T-helper 17 cell (primary cell): Measurements from ENCODE around the gene DCUN1D2. TPM values are rescaled to one million over a fixed set of nuclear protein-coding genes. Genes with fewer than 3 reads are reported as not detected.
A peak's percentile ranks its signal among the peaks of the same experiment; 100 is the strongest.

Source experiments
- ATAC-seq: fragments of 150-1000 bp; cut with Tn5 transposase; 2 replicates; pipeline ENCODE4 v1.10.0; 2021; ENCODE audit warnings: mild to moderate bottlenecking, moderate library complexity
- DNase-seq, 3 donors: peaks; one replicate each; pipeline versions ENCODE4 v3.0.0 to v3.0.0-alpha.2; 2020 to 2021
- H3K9me3 ChIP-seq: one replicate; pipeline ENCODE4 v1.7.0; 2013; ENCODE audit warnings: low read length, mild to moderate bottlenecking; ENCODE audit not compliant: control insufficient read depth, poor library complexity, severe bottlenecking
- H3K27ac Mint-ChIP-seq: one replicate; pipeline ENCODE4 v1.8.0; 2022; ENCODE audit warnings: mild to moderate bottlenecking, moderate library complexity, mixed read lengths
- H3K27me3 Mint-ChIP-seq: one replicate; pipeline ENCODE4 v1.8.0; 2022; ENCODE audit warnings: mixed read lengths
- H3K36me3 Mint-ChIP-seq: one replicate; pipeline ENCODE4 v1.8.0; 2022; ENCODE audit warnings: low read depth, mixed read lengths
- H3K4me1 Mint-ChIP-seq: one replicate; pipeline ENCODE4 v1.8.0; 2022; ENCODE audit warnings: mild to moderate bottlenecking, mixed read lengths
- H3K4me3 Mint-ChIP-seq: one replicate; pipeline ENCODE4 v1.8.0; 2022; ENCODE audit warnings: mild to moderate bottlenecking, moderate library complexity, mixed read lengths
- total RNA-seq, 4 donors: library from RNA in 2 of 4; stranded (reverse) in 2 of 4; gene quantifications; one replicate each; pipeline ENCODE4 v1.2.3 and lab custom pipeline; 2022 to 2026

The DCUN1D2 gene
- total RNA-seq, 2 donors from 2014 or later: 12.8 to 15.2 TPM

DNA sequence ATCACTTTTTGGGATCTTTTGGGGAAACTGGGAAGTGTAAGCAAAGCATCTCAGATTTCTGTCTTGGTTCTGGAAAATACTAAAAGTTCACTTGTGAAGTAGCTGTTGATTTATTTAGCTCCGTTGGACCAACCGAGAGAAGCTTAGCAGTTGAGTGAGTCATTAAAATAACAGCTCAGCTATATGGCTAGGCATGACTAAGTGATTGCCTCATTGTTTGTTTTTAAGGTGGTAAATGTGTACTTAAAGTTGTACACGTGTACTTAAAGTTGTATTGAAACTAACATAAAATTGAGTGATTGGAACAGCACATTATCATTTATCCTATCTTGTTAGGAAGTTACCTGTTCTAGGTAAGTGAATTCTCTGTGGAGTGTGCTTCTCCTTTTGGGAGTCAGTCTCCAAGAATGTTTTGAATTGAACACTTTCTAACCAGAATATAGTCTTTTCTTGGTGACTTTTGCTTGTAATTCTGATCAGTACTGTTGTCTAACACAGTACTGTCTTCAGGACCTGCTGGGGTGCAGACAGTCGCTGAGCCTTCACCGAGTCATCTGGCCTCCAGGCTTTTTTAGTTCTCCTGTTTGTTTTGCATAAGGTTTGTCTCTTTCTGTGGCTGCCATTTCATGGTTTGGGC lies 2.9 kb upstream of the DCUN1D2 start:
- peaks cover 24% of the 10 kb centered on the region for H3K4me1 Mint-ChIP-seq
- DNase-seq (no peak), ATAC-seq (no peak)
- H3K4me3 Mint-ChIP-seq: no peak overlapping the region
- no peaks in the 10 kb centered on the region for H3K27me3 Mint-ChIP-seq
- H3K36me3 Mint-ChIP-seq: peaks cover 3% of the 10 kb centered on the region
- no peak overlapping the region for H3K27ac Mint-ChIP-seq
- H3K9me3 ChIP-seq: no peaks in the 10 kb centered on the region

DNA sequence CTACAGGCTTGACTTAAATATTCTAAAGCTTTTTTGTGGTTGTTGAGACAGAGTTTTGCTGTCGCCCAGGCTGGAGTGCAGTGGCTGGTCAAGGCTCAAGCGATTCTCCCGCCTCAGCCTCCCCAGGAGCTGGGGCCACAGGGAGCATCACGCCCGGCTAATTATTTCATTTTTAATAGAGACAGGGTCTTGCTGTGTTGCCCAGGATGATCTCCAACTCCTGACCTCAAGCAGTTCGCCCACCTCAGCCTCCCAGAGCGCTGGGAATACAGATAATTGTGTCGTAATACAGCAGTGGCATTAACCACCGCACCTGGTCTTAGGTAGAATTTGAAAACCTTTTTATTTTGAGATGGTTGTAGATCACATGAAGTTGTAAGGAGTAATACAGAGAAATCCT lies 1.5 kb upstream of the DCUN1D2 start:
- Mint-ChIP-seq H3K4me1 (peaks cover 29% of the 10 kb centered on the region), H3K27ac (no peak overlapping the region), H3K4me3 (peak overlapping the region; percentile 88), H3K36me3 (peaks cover 3% of the 10 kb centered on the region), H3K27me3 (no peaks in the 10 kb centered on the region)
- no peaks in the 10 kb centered on the region for H3K9me3 ChIP-seq
- no peak for ATAC-seq
- DNase-seq: no peak

DNA sequence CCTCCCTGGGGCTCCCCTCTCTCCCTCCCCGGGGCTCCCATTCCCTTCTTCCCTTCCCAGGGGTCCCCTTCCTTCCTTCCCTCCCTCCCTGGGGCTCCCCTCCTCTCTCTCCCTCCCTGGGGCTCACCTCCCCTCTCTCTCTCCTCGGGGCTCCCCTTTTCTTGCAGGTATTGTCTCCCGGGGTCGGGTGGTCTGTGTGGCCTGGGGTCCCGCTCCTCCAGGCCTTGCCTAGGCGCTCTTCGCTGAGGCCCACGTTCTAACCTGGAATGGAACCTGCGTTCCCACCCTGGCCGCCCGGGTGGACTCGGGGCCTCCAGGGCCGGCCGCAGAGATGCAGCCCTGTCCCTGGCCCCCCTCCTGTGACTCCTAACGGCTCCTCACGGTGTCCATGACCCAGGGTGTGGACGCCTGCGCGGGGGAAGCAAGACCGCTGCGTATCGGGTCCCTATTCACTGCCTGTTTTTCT lies 940 bp upstream of the DCUN1D2 start:
- ATAC-seq: no peak
- DNase-seq: no peak
- no peak overlapping the region for H3K27ac Mint-ChIP-seq

GRCh38 chr13:113489549-113490495 lies 689 bp downstream of the DCUN1D2 start:
- H3K9me3 ChIP-seq: no peaks in the 10 kb centered on the region
- DNase-seq: peak in 1 of 3 donors; percentile 14
- peak overlapping the region; percentile 92 for H3K4me3 Mint-ChIP-seq
- no peaks in the 10 kb centered on the region for H3K36me3 Mint-ChIP-seq
- no peaks in the 10 kb centered on the region for H3K27me3 Mint-ChIP-seq
- H3K27ac Mint-ChIP-seq: peak overlapping the region; percentile 94
- ATAC-seq: peak; percentile 50
- peaks cover 22% of the 10 kb centered on the region for H3K4me1 Mint-ChIP-seq

More for the DNA sequence above, 940 bp upstream of the DCUN1D2 start:
- peaks cover 31% of the 10 kb centered on the region for H3K4me1 Mint-ChIP-seq
- H3K9me3 ChIP-seq: no peaks in the 10 kb centered on the region
- H3K27me3 Mint-ChIP-seq: no peaks in the 10 kb centered on the region
- peak overlapping the region; percentile 88 for H3K4me3 Mint-ChIP-seq
- peaks cover 3% of the 10 kb centered on the region for H3K36me3 Mint-ChIP-seq

DNA sequence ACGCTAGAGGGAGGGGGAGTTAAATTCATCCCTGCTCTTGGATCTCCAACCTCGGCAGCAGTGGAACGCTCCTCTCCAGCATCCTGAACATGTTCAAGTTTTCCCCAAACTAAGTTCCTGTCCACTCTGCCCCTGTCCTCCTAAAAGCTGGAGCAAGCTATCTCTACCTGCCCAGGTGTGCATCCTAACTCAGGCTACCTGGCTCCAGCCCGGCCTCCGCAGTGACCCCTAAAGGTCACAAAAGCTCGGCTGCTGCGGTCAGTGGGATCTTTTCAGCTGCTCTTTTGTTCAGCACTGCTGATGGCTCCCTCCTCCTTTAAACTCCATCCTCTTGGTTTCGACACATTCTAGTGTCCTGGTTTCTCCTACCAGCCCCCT lies 1.4 kb downstream of the DCUN1D2 start:
- DNase-seq (no peak), ATAC-seq (no peak)
- Mint-ChIP-seq H3K36me3 (no peaks in the 10 kb centered on the region), H3K27ac (peak overlapping the region; percentile 94), H3K4me3 (peak overlapping the region; percentile 92), H3K27me3 (no peaks in the 10 kb centered on the region), H3K4me1 (peaks cover 19% of the 10 kb centered on the region)
- H3K9me3 ChIP-seq: no peaks in the 10 kb centered on the region

DNA sequence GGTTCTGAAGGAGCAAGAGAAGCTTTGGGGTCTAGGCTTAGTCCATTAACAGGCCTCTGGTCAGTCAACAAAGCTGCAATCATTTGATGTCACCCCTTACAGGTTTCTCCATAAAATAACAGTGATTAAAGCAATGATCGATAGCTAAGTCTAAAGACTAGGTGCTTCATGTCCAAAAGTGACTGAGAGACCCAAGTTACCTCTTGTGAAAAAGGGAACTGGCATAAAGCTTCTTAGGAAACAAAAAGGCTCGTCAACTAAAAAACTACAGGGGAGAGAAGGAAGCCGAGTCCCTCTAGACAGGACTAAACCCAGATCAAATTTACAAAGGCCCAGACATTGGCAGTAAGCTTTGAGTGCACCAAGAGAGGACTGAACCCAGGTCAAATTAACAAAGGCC lies 2.2 kb downstream of the DCUN1D2 start:
- no peak overlapping the region for H3K27ac Mint-ChIP-seq
- DNase-seq (no peak), ATAC-seq (no peak)
- peaks cover 18% of the 10 kb centered on the region for H3K4me1 Mint-ChIP-seq
- no peaks in the 10 kb centered on the region for H3K36me3 Mint-ChIP-seq
- no peaks in the 10 kb centered on the region for H3K9me3 ChIP-seq
- H3K4me3 Mint-ChIP-seq: peak overlapping the region; percentile 43
- H3K27me3 Mint-ChIP-seq: no peaks in the 10 kb centered on the region

DNA sequence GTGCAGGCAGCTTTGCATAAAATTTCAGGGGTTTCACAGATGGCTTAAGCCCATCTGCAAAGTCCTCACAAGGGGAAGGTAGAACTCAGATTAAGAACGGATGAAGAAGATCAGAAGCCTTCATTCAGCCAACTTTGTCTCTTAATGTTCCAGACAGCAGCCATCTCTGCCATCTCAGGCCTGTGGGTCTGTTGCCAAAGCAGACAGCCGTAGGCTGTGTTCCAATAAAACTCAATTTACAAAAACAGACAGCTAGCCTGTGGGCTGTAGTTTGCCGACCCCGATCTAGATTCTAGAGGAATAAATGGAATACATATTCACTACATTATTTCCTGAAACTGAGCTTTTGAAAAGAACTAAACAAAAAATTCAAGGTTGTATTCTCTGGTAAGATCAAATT lies 3.8 kb downstream of the DCUN1D2 start:
- Mint-ChIP-seq H3K36me3 (no peaks in the 10 kb centered on the region), H3K4me3 (no peak overlapping the region), H3K27me3 (no peaks in the 10 kb centered on the region), H3K27ac (no peak overlapping the region), H3K4me1 (peaks cover 18% of the 10 kb centered on the region)
- no peaks in the 10 kb centered on the region for H3K9me3 ChIP-seq
- ATAC-seq (no peak), DNase-seq (no peak)

DNA sequence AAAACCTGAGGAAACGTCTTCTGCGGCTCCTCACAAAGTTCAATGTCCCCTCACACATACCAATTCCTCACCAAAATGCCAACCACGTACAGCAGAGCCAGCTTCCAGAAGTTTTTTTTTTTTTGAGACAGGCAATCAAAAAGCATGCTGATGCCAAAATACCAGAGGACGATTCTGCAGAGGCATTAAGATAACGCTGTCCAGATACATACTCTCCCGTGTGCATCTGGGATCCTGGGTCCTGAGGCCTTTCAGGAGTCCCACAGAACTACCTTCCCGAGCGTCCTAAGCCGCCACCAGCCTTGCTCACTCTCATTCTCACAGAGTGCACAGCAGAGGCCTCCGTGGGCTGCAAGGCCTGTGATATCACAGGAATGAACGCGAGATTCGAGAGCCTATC lies 5.0 kb downstream of the DCUN1D2 start:
- Mint-ChIP-seq H3K4me3 (no peak overlapping the region), H3K27ac (no peak overlapping the region)

GRCh38 chr13:113483504-113484293 lies 6.8 kb downstream of the DCUN1D2 start:
- Mint-ChIP-seq H3K4me3 (no peak overlapping the region), H3K4me1 (peaks cover 8% of the 10 kb centered on the region), H3K27me3 (no peaks in the 10 kb centered on the region), H3K36me3 (peaks cover 4% of the 10 kb centered on the region), H3K27ac (peak overlapping the region; percentile 1)
- DNase-seq: no peak
- H3K9me3 ChIP-seq: no peaks in the 10 kb centered on the region
- no peak for ATAC-seq

More for the DNA sequence above, 5.0 kb downstream of the DCUN1D2 start:
- DNase-seq (no peak), ATAC-seq (no peak)
- no peaks in the 10 kb centered on the region for H3K9me3 ChIP-seq
- Mint-ChIP-seq H3K36me3 (no peaks in the 10 kb centered on the region), H3K27me3 (no peaks in the 10 kb centered on the region), H3K4me1 (peaks cover 18% of the 10 kb centered on the region)

DNA sequence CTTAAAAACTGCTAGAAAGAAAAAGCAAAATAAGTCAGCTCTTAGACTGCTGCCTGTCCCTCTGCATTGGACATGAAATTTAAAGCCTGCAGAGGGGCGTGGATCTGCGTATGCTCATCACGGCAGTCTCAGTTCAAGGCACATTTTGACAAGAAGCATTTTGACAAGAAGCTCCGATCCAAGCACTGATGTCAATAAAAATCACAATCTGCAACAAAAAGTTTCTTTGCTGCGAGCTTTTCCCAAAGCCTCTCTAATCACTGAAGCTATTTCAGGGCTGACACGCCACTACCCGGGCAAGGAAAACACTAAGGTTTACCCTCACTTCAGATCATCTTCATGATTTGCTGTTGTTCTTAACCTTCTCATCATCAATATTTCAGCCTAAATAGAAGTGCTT lies 7.4 kb downstream of the DCUN1D2 start:
- H3K27ac Mint-ChIP-seq: peak overlapping the region; percentile 1
- DNase-seq (no peak), ATAC-seq (no peak)
- peaks cover 4% of the 10 kb centered on the region for H3K36me3 Mint-ChIP-seq
- H3K4me1 Mint-ChIP-seq: peaks cover 6% of the 10 kb centered on the region
- no peak overlapping the region for H3K4me3 Mint-ChIP-seq
- H3K9me3 ChIP-seq: no peaks in the 10 kb centered on the region
- no peaks in the 10 kb centered on the region for H3K27me3 Mint-ChIP-seq

GRCh38 chr13:113479179-113479578 lies 11.3 kb downstream of the DCUN1D2 start:
- no peak overlapping the region for H3K27ac Mint-ChIP-seq
- no peak for DNase-seq
- H3K9me3 ChIP-seq: no peaks in the 10 kb centered on the region
- peaks cover 5% of the 10 kb centered on the region for H3K36me3 Mint-ChIP-seq
- no peak for ATAC-seq
- no peaks in the 10 kb centered on the region for H3K4me1 Mint-ChIP-seq
- no peak overlapping the region for H3K4me3 Mint-ChIP-seq
- no peaks in the 10 kb centered on the region for H3K27me3 Mint-ChIP-seq

DNA sequence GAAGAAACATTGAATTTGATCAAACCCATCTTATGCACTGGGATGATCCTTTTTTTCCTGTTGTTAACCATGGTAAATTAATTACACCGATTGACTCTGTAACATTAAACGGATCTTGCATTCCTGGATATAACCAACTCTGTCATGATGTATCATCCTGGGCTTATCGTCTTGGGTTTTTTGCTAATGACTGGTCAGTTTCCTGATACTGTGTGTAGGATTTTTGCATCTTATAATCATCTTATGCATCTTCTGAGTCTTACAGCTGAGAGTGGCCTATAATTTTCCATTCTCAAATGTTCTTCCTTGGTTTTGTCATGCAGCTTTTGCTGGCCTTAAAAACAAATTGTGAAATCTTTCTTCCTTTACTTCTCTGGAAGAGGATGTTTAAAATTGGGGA lies 12.8 kb downstream of the DCUN1D2 start:
- Mint-ChIP-seq H3K4me3 (no peak overlapping the region), H3K27me3 (no peaks in the 10 kb centered on the region), H3K36me3 (peaks cover 10% of the 10 kb centered on the region), H3K4me1 (no peaks in the 10 kb centered on the region), H3K27ac (no peak overlapping the region)
- H3K9me3 ChIP-seq: no peaks in the 10 kb centered on the region
- no peak for DNase-seq
- no peak for ATAC-seq

GRCh38 chr13:113476811-113477210 lies 13.7 kb downstream of the DCUN1D2 start:
- ATAC-seq (no peak), DNase-seq (no peak)
- no peaks in the 10 kb centered on the region for H3K9me3 ChIP-seq
- no peaks in the 10 kb centered on the region for H3K27me3 Mint-ChIP-seq
- no peak overlapping the region for H3K4me3 Mint-ChIP-seq
- no peaks in the 10 kb centered on the region for H3K4me1 Mint-ChIP-seq
- peaks cover 11% of the 10 kb centered on the region for H3K36me3 Mint-ChIP-seq
- H3K27ac Mint-ChIP-seq: no peak overlapping the region
